Activated CD8-positive, alpha-beta T cell treated with anti-CD3 and anti-CD28 coated beads for 36 hours (primary cell): ENCODE measurements around the gene CAMK1D. TPM values are rescaled to one million over a fixed set of nuclear protein-coding genes. Genes with fewer than 3 reads are reported as not detected.

ENCODE experiments used
- ATAC-seq: fragments of 200-7000 bp; cut with Tn5 transposase; one replicate; pipeline ENCODE4 v1.10.0; 2021; ENCODE audit warnings: mild to moderate bottlenecking, moderate library complexity
- CTCF ChIA-PET: fragments of 350-600 bp; sonication (Branson Sonifier 250); formaldehyde crosslinking; loops from one replicate; lab custom pipeline; 2021; ENCODE audit warnings: antibody characterized with exemption; lab: Charles Lee
- POLR2A ChIA-PET: fragments of 350-600 bp; sonication (Branson Sonifier 250); formaldehyde crosslinking; loops from one replicate; lab custom pipeline; 2021; ENCODE audit warnings: antibody characterized with exemption; lab: Charles Lee
- DNase-seq: peaks from one replicate; pipeline ENCODE4 v3.0.0-alpha.2; 2020
- H3K27ac Mint-ChIP-seq: one replicate; pipeline ENCODE4 v1.8.0; 2021; ENCODE audit warnings: mild to moderate bottlenecking, mixed read lengths
- H3K27me3 Mint-ChIP-seq: one replicate; pipeline ENCODE4 v1.8.0; 2021; ENCODE audit warnings: mixed read lengths
- H3K36me3 Mint-ChIP-seq: one replicate; pipeline ENCODE4 v1.8.0; 2021; ENCODE audit warnings: low read depth, mixed read lengths
- H3K4me1 Mint-ChIP-seq: one replicate; pipeline ENCODE4 v1.8.0; 2021; ENCODE audit warnings: low read depth, mixed read lengths
- H3K4me3 Mint-ChIP-seq: one replicate; pipeline ENCODE4 v1.8.0; 2021; ENCODE audit warnings: mild to moderate bottlenecking, moderate library complexity, mixed read lengths
- H3K9me3 Mint-ChIP-seq: one replicate; pipeline ENCODE4 v1.8.0; 2021; ENCODE audit warnings: mixed read lengths
- CTCF ChIP-seq: fragments of 200-600 bp; IDR thresholded peaks from one replicate; pipeline ENCODE4 v1.8.0; 2022; ENCODE audit warnings: antibody characterized with exemption, mild to moderate bottlenecking
- intact Hi-C: fragments of 100-400 bp; cut with micrococcal nuclease; formaldehyde crosslinking; loops from one replicate; pipeline ENCODE4 v1.10.0; 2022
- total RNA-seq, 2 experiments: library from RNA; stranded (reverse); gene quantifications; one replicate each; pipeline ENCODE4 v1.2.3, GENCODE V29; 2021

The CAMK1D gene
- total RNA-seq, 2 experiments from 2014 or later = 13.8 TPM

DNA sequence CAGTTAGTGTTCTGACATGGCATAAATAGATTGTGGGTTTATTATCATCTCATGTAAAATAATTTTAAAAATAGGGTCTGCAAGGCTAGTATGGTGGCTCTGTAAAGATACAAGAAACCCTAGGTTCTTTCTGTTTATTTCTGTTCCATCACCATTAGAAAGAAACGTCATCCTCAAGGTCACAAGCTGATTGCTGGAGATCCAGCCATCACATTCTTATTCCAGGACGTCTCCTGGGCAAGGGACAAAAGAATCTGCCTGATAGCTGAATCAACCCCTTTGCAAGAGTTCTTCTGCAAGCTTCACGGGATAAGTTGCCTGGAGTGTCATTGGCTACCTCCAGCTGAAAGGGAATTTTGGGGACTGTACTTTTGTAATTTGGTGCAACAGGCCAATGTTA, 184.4 kb downstream of the CAMK1D start:
- no peaks in the 10 kb centered on the region for H3K27me3 Mint-ChIP-seq
- intact Hi-C loops = no loop called here
- H3K27ac Mint-ChIP-seq = no peak overlapping the region
- peaks cover 3% of the 10 kb centered on the region for H3K36me3 Mint-ChIP-seq
- POLR2A ChIA-PET = interaction anchor here (0.8 kb wide), 1 partner anchor 123 kb away, joined by 3 read pairs; no protein-coding TSS in a partner anchor
- no peak for TF ChIP-seq CTCF
- H3K4me1 Mint-ChIP-seq = peaks cover 13% of the 10 kb centered on the region
- no peaks in the 10 kb centered on the region for H3K9me3 Mint-ChIP-seq
- H3K4me3 Mint-ChIP-seq = no peak overlapping the region
- CTCF ChIA-PET = interaction anchor here (1.5 to 1.7 kb wide), 2 partner anchors 30 to 123 kb away, joined by 5 read pairs; no protein-coding TSS in a partner anchor
- ATAC-seq (no peak), DNase-seq (no peak)

DNA sequence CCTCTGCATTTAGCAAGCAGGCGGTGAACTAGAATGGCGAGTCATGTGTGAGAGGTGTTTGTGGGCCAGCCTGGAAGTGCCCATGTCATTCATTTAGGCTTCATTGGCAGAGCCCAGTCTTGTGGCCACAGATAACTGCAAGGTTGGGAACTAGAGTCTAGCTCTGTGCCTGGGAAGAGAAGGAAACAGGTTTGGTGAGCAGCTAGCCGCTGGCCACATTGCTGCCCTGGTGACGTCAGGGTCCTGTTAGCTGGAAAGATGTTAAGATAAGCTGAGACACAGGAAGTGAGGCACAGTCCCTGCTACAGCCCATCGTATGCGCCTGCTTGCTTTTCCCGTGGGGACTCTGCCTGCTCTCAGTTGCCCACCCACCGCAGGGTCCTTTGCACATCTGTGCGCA, 185.5 kb downstream of the CAMK1D start:
- CTCF ChIA-PET = interaction anchor here (1.5 to 1.7 kb wide), 2 partner anchors 29 to 122 kb away, joined by 5 read pairs; no protein-coding TSS in a partner anchor
- Mint-ChIP-seq H3K36me3 (peaks cover 3% of the 10 kb centered on the region), H3K27me3 (no peaks in the 10 kb centered on the region), H3K4me3 (no peak overlapping the region), H3K27ac (peak overlapping the region; percentile 32), H3K9me3 (no peaks in the 10 kb centered on the region), H3K4me1 (peaks cover 13% of the 10 kb centered on the region)
- TF ChIP-seq CTCF = no peak
- DNase-seq (peak; percentile 20), ATAC-seq (peak; percentile 58)
- POLR2A ChIA-PET = interaction anchor here (0.8 kb wide), 1 partner anchor 122 kb away, joined by 3 read pairs; no protein-coding TSS in a partner anchor
- intact Hi-C loops = no loop called here

GRCh38 chr10:12535656-12536055, 186.3 kb downstream of the CAMK1D start:
- TF ChIP-seq CTCF = no peak
- ChIA-PET CTCF (interaction anchor here (1.7 kb wide), 1 partner anchor 121 kb away, joined by 5 read pairs; no protein-coding TSS in a partner anchor), POLR2A (no interaction called here)
- Mint-ChIP-seq H3K27me3 (no peaks in the 10 kb centered on the region), H3K27ac (no peak overlapping the region), H3K9me3 (no peaks in the 10 kb centered on the region), H3K4me3 (no peak overlapping the region), H3K36me3 (peaks cover 3% of the 10 kb centered on the region), H3K4me1 (peaks cover 18% of the 10 kb centered on the region)
- ATAC-seq (no peak), DNase-seq (no peak)
- intact Hi-C loops = no loop called here

- DNase-seq (no peak), ATAC-seq (no peak)
- intact Hi-C loops = no loop called here
- POLR2A ChIA-PET = no interaction called here
- CTCF ChIA-PET = interaction anchor here (1.3 kb wide), 1 partner anchor 118 kb away, joined by 3 read pairs; no protein-coding TSS in a partner anchor
- Mint-ChIP-seq H3K4me3 (no peak overlapping the region), H3K4me1 (peaks cover 22% of the 10 kb centered on the region), H3K27me3 (no peaks in the 10 kb centered on the region), H3K27ac (no peak overlapping the region), H3K36me3 (no peaks in the 10 kb centered on the region), H3K9me3 (no peaks in the 10 kb centered on the region)
- TF ChIP-seq CTCF = no peak
Measured at GRCh38 chr10:12538491-12538995, 189.2 kb downstream of the CAMK1D start.

- no peaks in the 10 kb centered on the region for H3K27me3 Mint-ChIP-seq
- peaks cover 22% of the 10 kb centered on the region for H3K4me1 Mint-ChIP-seq
- no peak overlapping the region for H3K4me3 Mint-ChIP-seq
- ATAC-seq (no peak), DNase-seq (no peak)
- H3K36me3 Mint-ChIP-seq = no peaks in the 10 kb centered on the region
- H3K9me3 Mint-ChIP-seq = no peaks in the 10 kb centered on the region
- TF ChIP-seq CTCF = no peak
- CTCF ChIA-PET = interaction anchor here (1.3 kb wide), 1 partner anchor 117 kb away, joined by 3 read pairs; no protein-coding TSS in a partner anchor
- POLR2A ChIA-PET = no interaction called here
- no peak overlapping the region for H3K27ac Mint-ChIP-seq
- intact Hi-C loops = no loop called here
Measured at GRCh38 chr10:12539350-12540164, 190.2 kb downstream of the CAMK1D start.
